DOHH2 (cell line): ENCODE results near the gene CLCA1.
"Not testable (repeated sequence)": the region's sequence is repeated elsewhere in the genome, so short reads cannot be mapped to it uniquely, and the experiment has no call there.

Experiments
- H3F3A ChIP-seq: fragments of 200-600 bp; sonication (generic), shearing (Covaris generic); 2 replicates; pipeline ENCODE4 v1.6.0; 2016; ENCODE audit warnings: antibody characterized with exemption, mild to moderate bottlenecking; ENCODE audit not compliant: control insufficient read depth, insufficient read depth
- H3K27ac ChIP-seq: fragments of 200-600 bp; sonication (generic); 2 replicates; pipeline ENCODE4 v1.5.1; 2014; ENCODE audit warnings: low read depth, mild to moderate bottlenecking, low read length, moderate library complexity
- H3K27me3 ChIP-seq: fragments of 200-600 bp; sonication (generic); 2 replicates; pipeline ENCODE4 v1.6.1; 2014; ENCODE audit warnings: mild to moderate bottlenecking, low read length, mixed read lengths; ENCODE audit not compliant: control insufficient read depth
- H3K36me3 ChIP-seq: fragments of 200-600 bp; sonication (generic); 2 replicates; pipeline ENCODE4 v1.6.1; 2014; ENCODE audit warnings: mild to moderate bottlenecking, low read length, moderate library complexity, mixed read lengths; ENCODE audit not compliant: control insufficient read depth
- H3K4me1 ChIP-seq: fragments of 200-600 bp; sonication (generic); 2 replicates; pipeline ENCODE4 v1.6.1; 2014; ENCODE audit warnings: mild to moderate bottlenecking, low read length, mixed read lengths; ENCODE audit not compliant: control insufficient read depth
- H3K4me2 ChIP-seq: fragments of 200-600 bp; sonication (generic); 2 replicates; pipeline ENCODE4 v1.6.0; 2014; ENCODE audit warnings: mild to moderate bottlenecking, low read length, moderate library complexity
- H3K4me3 ChIP-seq: fragments of 200-600 bp; sonication (generic); 2 replicates; pipeline ENCODE4 v1.5.1; 2014; ENCODE audit warnings: mild to moderate bottlenecking, low read length, mixed read lengths
- H3K79me2 ChIP-seq: fragments of 200-600 bp; sonication (generic); 2 replicates; pipeline ENCODE4 v1.6.1; 2014; ENCODE audit warnings: mild to moderate bottlenecking, low read length, mixed read lengths; ENCODE audit not compliant: control insufficient read depth
- H3K9me2 ChIP-seq: fragments of 200-600 bp; sonication (generic); replicated peaks from 2 replicates; pipeline ENCODE4 v1.6.1; 2014; ENCODE audit warnings: mild to moderate bottlenecking, low read length, mixed read lengths; ENCODE audit not compliant: control insufficient read depth
- H3K9me3 ChIP-seq: fragments of 200-600 bp; sonication (generic); 2 replicates; pipeline ENCODE4 v1.6.1; 2014; ENCODE audit warnings: antibody characterized with exemption, low read length, mixed read lengths; ENCODE audit not compliant: control insufficient read depth, insufficient read depth
- H4K20me1 ChIP-seq: fragments of 200-600 bp; sonication (generic); 2 replicates; pipeline ENCODE4 v1.6.0; 2014; ENCODE audit warnings: low read depth, mild to moderate bottlenecking, antibody characterized with exemption, low read length, moderate library complexity; ENCODE audit not compliant: control insufficient read depth, insufficient read depth
- CTCF ChIP-seq: fragments of 200-600 bp; sonication (generic); IDR thresholded peaks from one replicate; pipeline ENCODE4 v1.5.1; 2014; ENCODE audit warnings: antibody characterized with exemption, mild to moderate bottlenecking, low read depth, low read length; ENCODE audit not compliant: poor library complexity, severe bottlenecking
- EZH2phosphoT487 ChIP-seq: fragments of 200-600 bp; sonication (generic); IDR thresholded peaks from 2 replicates; pipeline ENCODE4 v1.6.1; 2017; ENCODE audit warnings: borderline replicate concordance, mild to moderate bottlenecking, antibody characterized with exemption, low read length, moderate library complexity, mixed read lengths

The CLCA1 gene

GRCh38 chr1:86498281-86498680 is 29.6 kb downstream of the CLCA1 start:
- H3K79me2 ChIP-seq = no peaks in the 10 kb centered on the region
- H3F3A ChIP-seq = no peaks in the 10 kb centered on the region
- TF ChIP-seq EZH2phosphoT487 = no peak
- TF ChIP-seq CTCF = no peak
- peaks cover 19% of the 10 kb centered on the region for H3K27me3 ChIP-seq
- H3K27ac ChIP-seq = no peak overlapping the region
- H4K20me1 ChIP-seq = no peaks in the 10 kb centered on the region
- no peaks in the 10 kb centered on the region for H3K9me2 ChIP-seq
- no peaks in the 10 kb centered on the region for H3K36me3 ChIP-seq
- no peak overlapping the region for H3K4me3 ChIP-seq
- peaks cover 11% of the 10 kb centered on the region for H3K4me1 ChIP-seq
- no peak overlapping the region for H3K4me2 ChIP-seq
- no peaks in the 10 kb centered on the region for H3K9me3 ChIP-seq

GRCh38 chr1:86499987-86500593 is 31.4 kb downstream of the CLCA1 start:
- H3K4me1 ChIP-seq = peaks cover 11% of the 10 kb centered on the region
- no peak overlapping the region for H3K4me2 ChIP-seq
- no peak overlapping the region for H3K4me3 ChIP-seq
- no peaks in the 10 kb centered on the region for H4K20me1 ChIP-seq
- no peaks in the 10 kb centered on the region for H3F3A ChIP-seq
- TF ChIP-seq CTCF (peak; percentile 96), EZH2phosphoT487 (no peak)
- H3K9me3 ChIP-seq = no peaks in the 10 kb centered on the region
- no peak overlapping the region for H3K27ac ChIP-seq
- H3K79me2 ChIP-seq = no peaks in the 10 kb centered on the region
- no peaks in the 10 kb centered on the region for H3K36me3 ChIP-seq
- no peaks in the 10 kb centered on the region for H3K9me2 ChIP-seq
- peaks cover 28% of the 10 kb centered on the region for H3K27me3 ChIP-seq

- Histone ChIP-seq H3K4me2 (no peak overlapping the region), H3K36me3 (no peaks in the 10 kb centered on the region), H4K20me1 (no peaks in the 10 kb centered on the region), H3K4me3 (no peak overlapping the region), H3K27ac (no peak overlapping the region), H3K9me2 (no peaks in the 10 kb centered on the region), H3K9me3 (no peaks in the 10 kb centered on the region), H3K79me2 (no peaks in the 10 kb centered on the region), H3F3A (no peaks in the 10 kb centered on the region), H3K4me1 (peaks cover 11% of the 10 kb centered on the region), H3K27me3 (peaks cover 29% of the 10 kb centered on the region)
- TF ChIP-seq EZH2phosphoT487 = no peak
- no peak for TF ChIP-seq CTCF
Observed at GRCh38 chr1:86500714-86501113, 32.0 kb downstream of the CLCA1 start.

GRCh38 chr1:86502125-86502646 is 33.5 kb downstream of the CLCA1 start:
- TF ChIP-seq CTCF = peak; percentile 57
- H3K4me3 ChIP-seq = peak overlapping the region; percentile 75
- H3K4me2 ChIP-seq = peak overlapping the region; percentile 92
- H3K9me3 ChIP-seq, H3K36me3 ChIP-seq, H3K9me2 ChIP-seq, H4K20me1 ChIP-seq, H3K27ac ChIP-seq, H3K79me2 ChIP-seq, H3F3A ChIP-seq: not testable (repeated sequence)
- peaks cover 34% of the 10 kb centered on the region for H3K27me3 ChIP-seq
- peaks cover 11% of the 10 kb centered on the region for H3K4me1 ChIP-seq
